SK-N-MC (cell line): Measurements from ENCODE around the gene TRIM68.

Experiments
- DNase-seq: peaks from one replicate; pipeline ENCODE4 v3.0.0-alpha.2; 2011; ENCODE audit warnings: low read depth, low spot score
- H3K27ac ChIP-seq: fragments of 200-600 bp; sonication (generic); 2 replicates; pipeline ENCODE4 v1.5.1; 2016; ENCODE audit warnings: mixed run types
- H3K36me3 ChIP-seq: fragments of 200-600 bp; sonication (generic); 2 replicates; pipeline ENCODE4 v1.6.1; 2017; ENCODE audit warnings: antibody characterized with exemption, low read length, mixed read lengths; ENCODE audit not compliant: insufficient read depth
- H3K4me3 ChIP-seq: fragments of 200-600 bp; sonication (generic); 2 replicates; pipeline ENCODE4 v1.5.1; 2016
- H3K9ac ChIP-seq: fragments of 200-600 bp; sonication (generic); 2 replicates; pipeline ENCODE4 v1.8.0; 2017; ENCODE audit warnings: mixed run types, mixed read lengths; ENCODE audit not compliant: insufficient read length
- H3K9me3 ChIP-seq: fragments of 200-600 bp; sonication (generic); 2 replicates; pipeline ENCODE4 v1.6.1; 2017; ENCODE audit warnings: low read depth, mild to moderate bottlenecking, antibody characterized with exemption, low read length, moderate library complexity, mixed read lengths
- EZH2 ChIP-seq: fragments of 200-600 bp; sonication (generic); IDR thresholded peaks from one replicate; pipeline ENCODE4 v1.6.1; 2017; ENCODE audit warnings: antibody characterized with exemption
- FOXP2 ChIP-seq: optimal IDR thresholded peaks from 2 replicates; pipeline ENCODE3; 2011; ENCODE audit warnings: mild to moderate bottlenecking, moderate library complexity; ENCODE audit not compliant: insufficient read depth; ENCODE audit errors: extremely low read length, control extremely low read depth
- POLR2AphosphoS5 ChIP-seq: IDR thresholded peaks from 2 replicates; pipeline ENCODE4 v1.6.1; 2012; ENCODE audit warnings: mild to moderate bottlenecking, low read depth, low read length, borderline replicate concordance

Gene TRIM68

DNA sequence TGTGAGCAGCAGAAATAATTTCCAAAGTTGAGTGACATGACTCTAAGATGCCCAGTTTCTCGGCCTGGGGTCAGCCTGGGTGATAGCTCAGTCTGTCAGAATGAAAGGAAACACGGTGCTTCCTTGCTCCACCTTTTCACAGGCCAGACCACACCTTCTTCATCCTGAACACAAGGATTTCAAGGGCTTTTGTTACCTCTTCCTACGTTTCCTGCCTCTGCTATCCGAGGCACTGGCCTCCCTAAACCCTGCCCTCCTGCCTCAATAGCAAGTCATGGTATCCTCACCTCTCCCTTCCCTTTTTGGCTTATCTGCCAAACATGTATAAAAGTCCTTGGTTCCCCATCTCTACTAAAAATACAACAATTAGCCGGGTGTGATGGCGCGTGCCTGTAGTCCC is 34.0 kb upstream of the TRIM68 start:
- DNase-seq: no peak
- H3K9ac ChIP-seq: no peak overlapping the region
- TF ChIP-seq EZH2 (no peak), POLR2AphosphoS5 (no peak), FOXP2 (no peak)

DNA sequence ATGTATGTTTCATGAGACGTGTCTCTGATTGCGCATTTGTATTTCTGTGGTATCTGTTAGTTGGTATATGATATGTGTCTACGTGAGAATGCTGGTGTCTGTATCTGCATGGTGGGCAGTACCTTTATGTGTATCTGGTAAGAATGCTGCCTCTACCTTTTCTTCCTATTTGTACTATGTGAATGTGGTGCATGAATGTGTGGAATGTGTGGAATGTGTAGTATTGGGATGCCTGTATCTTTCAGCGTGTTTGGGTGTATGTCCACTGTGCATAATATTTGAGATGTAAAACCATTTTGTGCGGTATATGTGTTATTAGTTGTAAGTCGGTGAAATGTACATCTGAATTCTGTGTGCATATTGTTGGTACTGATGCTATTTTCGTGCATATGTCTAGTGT is 33.5 kb upstream of the TRIM68 start:
- Histone ChIP-seq H3K9me3 (no peaks in the 10 kb centered on the region), H3K36me3 (no peaks in the 10 kb centered on the region), H3K4me3 (no peak overlapping the region), H3K9ac (no peak overlapping the region), H3K27ac (no peak overlapping the region)
- TF ChIP-seq EZH2: no peak
- TF ChIP-seq POLR2AphosphoS5: no peak
- no peak for TF ChIP-seq FOXP2
- no peak for DNase-seq

More for the DNA sequence above, 34.0 kb upstream of the TRIM68 start:
- no peak overlapping the region for H3K27ac ChIP-seq
- no peaks in the 10 kb centered on the region for H3K36me3 ChIP-seq
- no peak overlapping the region for H3K4me3 ChIP-seq
- no peaks in the 10 kb centered on the region for H3K9me3 ChIP-seq

- Histone ChIP-seq H3K9me3 (no peaks in the 10 kb centered on the region), H3K4me3 (no peak overlapping the region), H3K9ac (no peak overlapping the region), H3K36me3 (no peaks in the 10 kb centered on the region), H3K27ac (no peak overlapping the region)
- no peak for DNase-seq
- no peak for TF ChIP-seq EZH2
- TF ChIP-seq POLR2AphosphoS5: no peak
- TF ChIP-seq FOXP2: no peak
These were observed 31.9 kb upstream of the TRIM68 start for GRCh38 chr11:4639931-4640330.

DNA sequence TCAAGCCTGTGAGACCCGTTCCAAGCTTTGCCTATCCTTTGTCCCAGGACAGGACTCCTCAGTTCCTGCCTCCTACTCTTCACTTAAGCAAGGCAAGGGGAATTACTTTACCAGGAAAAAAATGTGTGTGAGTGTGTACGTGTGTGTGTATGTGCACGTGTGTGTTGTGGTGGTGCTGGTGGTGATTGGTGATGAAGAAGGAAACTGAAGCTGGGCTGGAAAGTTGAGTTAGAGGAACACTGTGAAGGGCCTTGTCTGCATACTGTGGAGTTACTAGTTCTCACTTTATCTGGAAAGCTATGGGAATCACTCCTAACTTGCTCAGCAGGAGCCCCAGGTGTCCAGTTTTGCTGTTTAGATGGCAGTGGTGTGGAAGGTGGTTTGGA is 29.6 kb upstream of the TRIM68 start:
- H3K27ac ChIP-seq: no peak overlapping the region
- DNase-seq: no peak
- H3K9ac ChIP-seq: no peak overlapping the region
- H3K4me3 ChIP-seq: no peak overlapping the region
- H3K9me3 ChIP-seq: no peaks in the 10 kb centered on the region
- TF ChIP-seq FOXP2 (no peak), EZH2 (no peak), POLR2AphosphoS5 (no peak)
- no peaks in the 10 kb centered on the region for H3K36me3 ChIP-seq

- no peak within 1 kb of the TSS for H3K27ac ChIP-seq
- no peaks in the 10 kb centered on the region for H3K36me3 ChIP-seq
- H3K9me3 ChIP-seq: no peaks in the 10 kb centered on the region
- H3K9ac ChIP-seq: no peak within 1 kb of the TSS
- H3K4me3 ChIP-seq: no peak within 1 kb of the TSS
- no peak for TF ChIP-seq FOXP2
- no peak for TF ChIP-seq EZH2
- no peak for TF ChIP-seq POLR2AphosphoS5
- DNase-seq: peak; percentile 28
These were observed 29.1 kb upstream of the TRIM68 start, which contains the start of gene OR51D1 for GRCh38 chr11:4636962-4637661. Gene OR51D1 (plus strand): TSS chr11:4637477. CDS start chr11:4639791, 2,314 bp downstream.

DNA sequence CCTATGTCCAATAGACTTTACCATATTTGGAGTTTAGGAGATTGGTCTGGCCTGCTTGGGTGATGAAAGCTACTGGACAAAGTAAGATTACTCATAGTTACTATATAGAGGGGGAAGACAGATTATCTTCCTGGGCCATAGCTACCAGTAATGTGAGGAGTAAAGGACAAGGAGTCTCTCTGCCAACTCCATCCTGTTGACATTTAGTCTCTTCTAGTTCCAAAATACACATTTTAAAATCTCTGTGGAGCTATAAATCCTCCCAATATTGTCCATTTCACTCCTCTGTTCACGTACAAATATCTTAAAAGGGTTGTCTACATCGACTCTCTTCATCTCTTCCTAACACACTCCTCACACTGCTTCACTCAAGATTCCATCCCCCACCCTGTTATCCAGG is 28.1 kb upstream of the TRIM68 start:
- no peaks in the 10 kb centered on the region for H3K36me3 ChIP-seq
- no peak overlapping the region for H3K27ac ChIP-seq
- no peaks in the 10 kb centered on the region for H3K9me3 ChIP-seq
- no peak overlapping the region for H3K4me3 ChIP-seq
- DNase-seq: no peak
- no peak overlapping the region for H3K9ac ChIP-seq
- TF ChIP-seq POLR2AphosphoS5 (no peak), FOXP2 (no peak)

GRCh38 chr11:4626207-4627099 is 18.4 kb upstream of the TRIM68 start:
- H3K36me3 ChIP-seq: no peaks in the 10 kb centered on the region
- TF ChIP-seq FOXP2 (no peak), POLR2AphosphoS5 (no peak), EZH2 (no peak)
- H3K4me3 ChIP-seq: no peak overlapping the region
- no peak overlapping the region for H3K9ac ChIP-seq
- H3K27ac ChIP-seq: no peak overlapping the region
- peak; percentile 50 for DNase-seq
- H3K9me3 ChIP-seq: no peaks in the 10 kb centered on the region

DNA sequence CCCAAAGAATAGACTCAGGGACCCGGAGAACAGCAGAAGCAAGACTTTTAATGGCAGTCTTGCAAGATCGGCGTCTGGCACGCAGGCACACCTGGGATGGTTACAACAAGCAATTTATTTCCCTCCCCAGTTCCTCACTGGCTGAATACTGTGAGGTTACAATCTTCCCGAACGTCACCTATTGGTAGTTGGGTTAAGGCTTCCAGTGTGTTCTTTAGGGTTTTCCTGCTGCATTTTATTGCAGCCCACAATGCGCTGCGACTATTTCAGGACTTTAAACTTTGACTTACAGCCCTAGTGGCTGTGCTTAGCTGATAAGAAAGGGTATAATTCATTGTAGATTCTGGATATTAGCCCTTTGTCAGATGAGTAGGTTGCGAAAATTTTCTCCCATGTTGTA is 11.5 kb upstream of the TRIM68 start:
- H3K9me3 ChIP-seq: no peaks in the 10 kb centered on the region
- H3K9ac ChIP-seq: no peak overlapping the region
- H3K36me3 ChIP-seq: no peaks in the 10 kb centered on the region
- no peak overlapping the region for H3K27ac ChIP-seq
- H3K4me3 ChIP-seq: no peak overlapping the region
- TF ChIP-seq EZH2 (no peak), FOXP2 (no peak)
- no peak for DNase-seq

DNA sequence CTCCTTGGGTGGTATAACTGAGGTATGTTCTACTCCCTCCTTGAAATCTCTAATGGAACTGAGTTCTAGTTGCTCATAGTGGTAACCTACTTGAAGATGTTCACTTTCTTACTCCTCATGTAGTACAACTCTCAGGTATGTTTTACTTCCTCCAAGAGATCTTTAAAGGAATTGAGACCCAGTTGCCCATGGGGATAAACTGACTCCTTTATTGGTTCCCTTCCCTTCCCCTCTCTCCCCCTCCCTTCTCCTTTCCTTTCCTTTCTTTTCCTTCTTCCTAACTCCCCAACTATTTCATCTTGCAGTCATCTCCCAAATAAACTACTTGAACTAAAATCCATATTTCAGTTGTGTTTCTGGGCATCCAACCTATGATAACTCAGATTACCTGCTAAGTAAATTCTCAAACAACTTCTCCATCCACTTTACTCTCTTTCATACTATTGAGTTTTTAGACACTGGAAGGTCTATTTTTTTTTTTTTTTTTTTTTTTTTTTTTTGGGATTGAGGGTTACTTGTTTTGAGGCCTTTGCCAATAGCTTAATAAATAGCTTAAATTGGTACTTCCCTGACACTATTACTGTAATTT is 7.9 kb upstream of the TRIM68 start:
- Histone ChIP-seq H3K9me3 (no peaks in the 10 kb centered on the region), H3K9ac (no peak overlapping the region), H3K36me3 (no peaks in the 10 kb centered on the region), H3K4me3 (no peak overlapping the region), H3K27ac (no peak overlapping the region)
- TF ChIP-seq POLR2AphosphoS5 (no peak), FOXP2 (no peak), EZH2 (no peak)
- no peak for DNase-seq
